Measurements from ENCODE around the gene ZNF385C.

DNA sequence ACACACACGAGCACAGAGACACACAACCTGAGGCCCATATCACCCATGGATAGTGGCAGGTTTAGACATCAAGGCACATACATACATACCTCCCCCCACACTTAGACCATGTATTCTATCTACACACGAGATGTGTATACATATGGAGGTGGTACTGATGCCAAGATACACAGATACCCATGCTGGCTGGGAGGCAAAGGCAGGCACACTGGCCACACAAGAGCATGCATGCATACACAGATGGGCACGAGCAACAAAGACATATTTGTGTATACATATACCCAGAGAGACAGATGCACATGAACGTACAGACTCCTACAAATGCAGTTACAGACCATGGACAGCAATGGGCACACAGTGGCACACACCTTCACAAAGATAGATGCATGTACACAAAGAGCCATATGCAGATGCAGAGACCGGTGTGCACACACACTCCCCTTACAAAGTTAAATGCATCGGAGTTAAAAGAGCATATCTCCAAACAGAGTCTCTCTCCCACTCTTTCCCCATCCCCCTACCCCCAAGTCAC lies 45.9 kb downstream of the ZNF385C start:
- TF ChIP-seq, protein P1, sequence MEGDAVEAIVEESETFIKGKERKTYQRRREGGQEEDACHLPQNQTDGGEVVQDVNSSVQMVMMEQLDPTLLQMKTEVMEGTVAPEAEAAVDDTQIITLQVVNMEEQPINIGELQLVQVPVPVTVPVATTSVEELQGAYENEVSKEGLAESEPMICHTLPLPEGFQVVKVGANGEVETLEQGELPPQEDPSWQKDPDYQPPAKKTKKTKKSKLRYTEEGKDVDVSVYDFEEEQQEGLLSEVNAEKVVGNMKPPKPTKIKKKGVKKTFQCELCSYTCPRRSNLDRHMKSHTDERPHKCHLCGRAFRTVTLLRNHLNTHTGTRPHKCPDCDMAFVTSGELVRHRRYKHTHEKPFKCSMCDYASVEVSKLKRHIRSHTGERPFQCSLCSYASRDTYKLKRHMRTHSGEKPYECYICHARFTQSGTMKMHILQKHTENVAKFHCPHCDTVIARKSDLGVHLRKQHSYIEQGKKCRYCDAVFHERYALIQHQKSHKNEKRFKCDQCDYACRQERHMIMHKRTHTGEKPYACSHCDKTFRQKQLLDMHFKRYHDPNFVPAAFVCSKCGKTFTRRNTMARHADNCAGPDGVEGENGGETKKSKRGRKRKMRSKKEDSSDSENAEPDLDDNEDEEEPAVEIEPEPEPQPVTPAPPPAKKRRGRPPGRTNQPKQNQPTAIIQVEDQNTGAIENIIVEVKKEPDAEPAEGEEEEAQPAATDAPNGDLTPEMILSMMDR (conservative IDR thresholded peaks at IDR 0.05; ENCODE audit: low read length): no peak
- no peak for TF ChIP-seq EZH2phosphoT487 (IDR thresholded peaks at IDR 0.05; ENCODE audit: borderline replicate concordance, low read depth, low read length)

Measured in OCI-LY7 (cell line).